AG04450 (cell line): Measurements from ENCODE around the gene OR52E8. TPM values are rescaled to one million over a fixed set of nuclear protein-coding genes. Genes with fewer than 3 reads are reported as not detected.

Experiments used
- CTCF ChIA-PET: fragments of 300-600, 350-600 bp; formaldehyde crosslinking; extraction: SDS; loops from one replicate; lab custom pipeline; 2022; ENCODE audit warnings: antibody characterized with exemption, inconsistent platforms; lab: Charles Lee
- POLR2A ChIA-PET: fragments of 350-600 bp; formaldehyde crosslinking; extraction: SDS; loops from one replicate; lab custom pipeline; 2021; ENCODE audit warnings: antibody characterized with exemption, inconsistent platforms; lab: Yijun Ruan, JAX
- DNase-seq: peaks from one replicate; pipeline ENCODE4 v3.0.0-alpha.2; 2011; ENCODE audit warnings: low read depth, low spot score
- H3K27ac ChIP-seq: one replicate; pipeline ENCODE4 v1.5.1; 2012; ENCODE audit warnings: low read depth, low read length, control low read depth
- H3K27me3 ChIP-seq: one replicate; pipeline ENCODE4 v1.6.0; 2012; ENCODE audit warnings: low read length; ENCODE audit not compliant: control insufficient read depth, insufficient read depth
- H3K4me3 ChIP-seq: 2 replicates; pipeline ENCODE4 v1.5.1; 2011; ENCODE audit warnings: mild to moderate bottlenecking, low read depth, low read length, control low read depth
- H3K9me3 ChIP-seq: 2 replicates; pipeline ENCODE4 v1.5.1; 2012; ENCODE audit warnings: low read length; ENCODE audit not compliant: control insufficient read depth, insufficient read depth
- polyA minus RNA-seq: library from RNA; depleted of rRNA, polyadenylated mRNA; stranded (reverse); fragments of >200 nt; gene quantifications from 2 replicates; pipeline ENCODE4 v1.2.3, GENCODE V29; 2011; rRNA and poly(A)+ RNA removed
- polyA plus RNA-seq: library from polyadenylated mRNA; depleted of rRNA; stranded (reverse); fragments of >200 nt; gene quantifications from 2 replicates; pipeline ENCODE4 v1.2.3, GENCODE V29; 2011; rRNA removed
- TF ChIP-seq, protein P1 (sequence below): IDR thresholded peaks from 2 replicates; pipeline ENCODE4 v1.5.1; 2011; ENCODE audit warnings: low read depth, low read length, control low read depth, inconsistent platforms

Gene OR52E8
- polyA plus RNA-seq (not detected in 2 replicates), polyA minus RNA-seq (not detected in 2 replicates)

DNA sequence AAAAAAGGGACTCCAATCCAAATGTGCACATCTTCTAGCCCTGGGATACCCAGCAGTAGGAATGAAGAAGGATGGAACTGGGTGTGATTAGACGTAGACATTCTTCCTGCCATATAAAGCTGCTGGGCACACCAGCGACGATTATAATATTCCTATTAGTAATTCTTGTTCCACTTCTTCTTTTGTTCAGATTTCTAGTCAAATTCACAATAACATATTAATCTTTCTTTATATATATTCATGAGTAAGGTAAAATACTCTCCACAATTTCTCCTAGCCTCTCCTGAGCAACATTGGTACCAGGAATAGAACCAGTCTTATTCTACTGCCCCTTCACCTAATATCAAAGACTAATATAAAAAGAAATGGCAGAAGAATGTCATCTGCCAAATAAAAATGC lies at the start of gene OR52E8:
TSS of gene OR52E8 (minus strand) at position 101 of the 400 bp plus-strand sequence. CDS start at position 101, 0 bp downstream.
- H3K27me3 ChIP-seq: no peaks in the 10 kb centered on the region
- H3K27ac ChIP-seq: no peak within 1 kb of the TSS
- ChIA-PET POLR2A (no interaction called here), CTCF (no interaction called here)
- no peak for DNase-seq
- TF ChIP-seq, protein P1, sequence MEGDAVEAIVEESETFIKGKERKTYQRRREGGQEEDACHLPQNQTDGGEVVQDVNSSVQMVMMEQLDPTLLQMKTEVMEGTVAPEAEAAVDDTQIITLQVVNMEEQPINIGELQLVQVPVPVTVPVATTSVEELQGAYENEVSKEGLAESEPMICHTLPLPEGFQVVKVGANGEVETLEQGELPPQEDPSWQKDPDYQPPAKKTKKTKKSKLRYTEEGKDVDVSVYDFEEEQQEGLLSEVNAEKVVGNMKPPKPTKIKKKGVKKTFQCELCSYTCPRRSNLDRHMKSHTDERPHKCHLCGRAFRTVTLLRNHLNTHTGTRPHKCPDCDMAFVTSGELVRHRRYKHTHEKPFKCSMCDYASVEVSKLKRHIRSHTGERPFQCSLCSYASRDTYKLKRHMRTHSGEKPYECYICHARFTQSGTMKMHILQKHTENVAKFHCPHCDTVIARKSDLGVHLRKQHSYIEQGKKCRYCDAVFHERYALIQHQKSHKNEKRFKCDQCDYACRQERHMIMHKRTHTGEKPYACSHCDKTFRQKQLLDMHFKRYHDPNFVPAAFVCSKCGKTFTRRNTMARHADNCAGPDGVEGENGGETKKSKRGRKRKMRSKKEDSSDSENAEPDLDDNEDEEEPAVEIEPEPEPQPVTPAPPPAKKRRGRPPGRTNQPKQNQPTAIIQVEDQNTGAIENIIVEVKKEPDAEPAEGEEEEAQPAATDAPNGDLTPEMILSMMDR: no peak
- no peak within 1 kb of the TSS for H3K4me3 ChIP-seq
- no peaks in the 10 kb centered on the region for H3K9me3 ChIP-seq

DNA sequence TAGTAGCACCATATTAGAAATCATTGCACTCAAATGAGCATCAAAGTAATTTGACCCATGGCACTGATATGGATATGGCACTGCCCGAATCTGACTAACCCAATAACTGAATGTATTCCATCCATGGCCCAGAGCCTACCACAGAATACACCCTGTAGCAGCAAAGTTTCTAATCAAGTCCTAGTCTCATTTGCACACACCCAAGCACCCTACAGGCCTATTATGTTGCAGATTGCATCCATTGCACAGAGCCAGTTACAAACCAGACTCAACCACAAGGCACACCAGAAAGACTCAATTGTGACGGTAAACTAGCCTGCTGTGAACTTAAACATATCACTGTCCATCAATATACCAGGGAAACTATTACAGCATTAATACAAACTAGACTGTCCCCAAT lies 42.0 kb upstream of the OR52E8 start:
- DNase-seq: no peak
- no peak overlapping the region for H3K27ac ChIP-seq
- ChIA-PET POLR2A (no interaction called here), CTCF (no interaction called here)
- TF ChIP-seq, protein P1: no peak
- H3K9me3 ChIP-seq: no peaks in the 10 kb centered on the region
- no peaks in the 10 kb centered on the region for H3K27me3 ChIP-seq
- no peak overlapping the region for H3K4me3 ChIP-seq

DNA sequence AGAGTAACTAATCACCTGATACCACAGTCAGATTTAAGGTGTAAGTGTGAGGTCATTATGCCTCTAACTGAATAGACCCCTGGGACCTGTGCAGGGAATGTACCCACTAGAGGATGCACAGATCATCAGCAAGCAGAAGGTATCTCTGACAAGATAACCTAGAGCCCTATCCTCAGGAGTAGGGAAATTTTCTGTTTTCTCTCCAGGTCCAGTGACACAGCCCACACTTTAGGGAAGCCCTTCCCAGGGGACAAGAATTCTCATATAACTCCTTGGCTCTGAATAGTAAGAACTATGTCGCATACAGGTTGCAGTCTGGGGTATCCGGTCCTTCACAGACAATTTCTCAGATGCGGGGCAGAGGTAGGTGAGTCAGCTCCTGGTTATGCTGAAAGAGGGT lies 35.4 kb upstream of the OR52E8 start, which contains the start of gene OR52E5:
TSS of gene OR52E5 (plus strand) at position 301 of the 400 bp plus-strand sequence. CDS start 7,569 bp downstream, outside the sequence.
- ChIA-PET CTCF (no interaction called here), POLR2A (interaction anchor here (0.6 kb wide), 1 partner anchor 21 kb away, joined by 3 read pairs; no protein-coding TSS in a partner anchor)
- TF ChIP-seq, protein P1: no peak
- H3K9me3 ChIP-seq: no peaks in the 10 kb centered on the region
- no peak within 1 kb of the TSS for H3K27ac ChIP-seq
- no peak within 1 kb of the TSS for H3K4me3 ChIP-seq
- no peaks in the 10 kb centered on the region for H3K27me3 ChIP-seq
- DNase-seq: no peak

DNA sequence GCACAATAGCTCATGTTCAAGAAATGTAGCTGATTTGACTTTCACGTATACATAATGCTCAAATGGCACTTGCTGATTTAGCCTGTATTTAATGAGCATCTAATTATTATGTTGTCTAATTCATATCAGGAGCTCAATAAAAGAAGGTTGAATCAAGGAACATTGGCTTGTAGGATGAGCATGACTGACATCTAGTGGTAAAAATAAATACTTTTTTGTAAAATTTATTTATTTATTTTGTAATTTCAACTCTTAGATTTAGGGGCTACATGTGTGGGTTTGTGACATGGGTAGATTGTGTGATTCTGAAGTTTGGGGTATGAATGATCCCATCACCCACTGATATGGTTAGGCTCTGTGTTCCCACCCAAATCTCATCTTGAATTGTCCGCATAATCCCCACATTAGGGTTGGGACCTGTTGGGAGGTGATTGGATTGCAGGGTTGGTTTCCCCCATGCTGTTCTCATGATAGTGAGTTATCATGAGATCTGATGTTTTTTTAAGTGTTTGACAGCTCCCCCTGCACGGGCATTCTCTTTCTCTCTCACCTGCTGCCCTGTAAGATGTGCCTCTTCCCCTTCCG lies 33.8 kb upstream of the OR52E8 start:
- ChIA-PET CTCF (interaction anchor here (0.5 to 1.4 kb wide), 21 partner anchors 10 to 1264 kb away, joined by 3 to 13 read pairs (median 3); partner anchors contain the start of gene OR52E4), POLR2A (no interaction called here)
- no peaks in the 10 kb centered on the region for H3K27me3 ChIP-seq
- TF ChIP-seq, protein P1: peak; percentile 52
- DNase-seq: no peak
- H3K9me3 ChIP-seq: no peaks in the 10 kb centered on the region
- H3K27ac ChIP-seq: no peak overlapping the region
- no peak overlapping the region for H3K4me3 ChIP-seq

DNA sequence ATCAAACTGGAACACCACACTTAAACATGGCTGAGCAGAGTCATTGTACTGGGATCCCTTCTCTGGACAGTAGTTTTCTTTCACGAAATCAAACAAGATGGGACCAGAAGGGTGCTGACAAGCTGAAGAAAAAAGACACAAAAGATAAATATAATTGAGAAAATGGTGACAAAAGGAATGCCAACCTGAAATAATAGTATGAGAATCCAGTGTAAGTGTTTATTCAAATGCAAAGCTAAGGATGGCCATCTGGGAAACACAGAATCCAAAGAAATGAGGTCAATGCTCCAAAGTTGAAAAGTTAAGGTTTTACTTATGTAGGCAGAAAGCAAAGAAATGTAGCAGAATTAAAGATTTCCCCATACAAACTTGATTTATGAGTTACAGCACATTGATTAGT lies 30.2 kb upstream of the OR52E8 start:
- H3K27ac ChIP-seq: no peak overlapping the region
- TF ChIP-seq, protein P1: no peak
- ChIA-PET POLR2A (no interaction called here), CTCF (interaction anchor here (1.1 kb wide), 1 partner anchor 475 kb away, joined by 4 read pairs; no protein-coding TSS in a partner anchor)
- no peaks in the 10 kb centered on the region for H3K9me3 ChIP-seq
- H3K27me3 ChIP-seq: no peaks in the 10 kb centered on the region
- DNase-seq: no peak
- no peak overlapping the region for H3K4me3 ChIP-seq
